Activated T-helper 9 cell treated with anti-CD3 and anti-CD28 coated beads, Interleukin-2, amount 50 U/mL, for 16 hours (primary cell): ENCODE measurements around the gene MGARP.
"Not testable (repeated sequence)": the region's sequence is repeated elsewhere in the genome, so short reads cannot be mapped to it uniquely, and the experiment has no call there.

ENCODE experiments used
- DNase-seq: peaks from one replicate; pipeline ENCODE4 v3.0.0-alpha.2; 2020; ENCODE audit warnings: low read depth

Gene MGARP

DNA sequence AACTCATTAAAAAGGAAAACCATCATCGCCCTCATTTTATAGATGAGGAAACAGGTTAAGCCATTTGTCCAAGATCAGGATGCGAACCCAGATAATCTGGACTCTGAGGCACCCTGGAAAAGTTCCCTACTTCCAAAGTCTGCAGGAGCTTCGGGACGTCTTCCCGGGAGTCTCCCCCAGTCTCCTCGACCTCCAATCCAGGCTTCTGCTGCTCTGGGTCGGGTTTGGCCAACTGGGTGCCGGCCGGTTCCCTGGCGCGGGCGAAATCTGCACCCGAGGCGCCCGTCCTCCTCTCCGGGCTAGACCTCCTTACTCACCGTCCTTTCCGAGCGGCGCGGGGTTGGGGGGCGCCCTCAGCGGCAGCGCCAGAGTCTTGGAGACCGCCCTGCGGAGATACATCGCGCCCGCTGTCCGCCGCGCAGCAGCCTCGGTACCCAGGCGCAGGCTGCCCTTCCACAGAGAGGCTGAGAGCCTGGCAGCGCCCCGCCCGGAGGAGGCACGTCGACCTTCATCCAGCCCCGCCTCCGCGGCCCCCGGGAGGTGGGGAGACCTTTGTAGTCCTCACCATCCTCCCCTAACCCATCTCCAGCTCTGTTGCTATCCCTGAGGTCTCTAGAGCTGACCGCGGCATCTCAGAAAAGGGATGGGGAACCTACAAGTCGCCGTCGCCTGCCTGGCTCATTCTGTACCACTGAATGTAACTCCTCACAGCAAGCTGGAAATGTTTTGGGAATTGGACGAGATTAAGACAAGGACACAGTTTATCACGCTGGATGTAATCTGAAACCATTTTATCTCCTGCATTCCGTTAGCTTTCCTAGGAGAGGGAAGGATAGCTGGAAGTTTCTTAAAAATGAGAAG lies at the start of gene MGARP:
MGARP (minus strand) TSS at position 466 of the 861 bp plus-strand sequence; CDS start at position 399, 67 bp downstream.
- DNase-seq: peak; percentile 13

- DNase-seq: no peak
Measured at GRCh38 chr4:139329665-139330200, 49.7 kb upstream of the MGARP start.

GRCh38 chr4:139324620-139325019 lies 44.6 kb upstream of the MGARP start:
- no peak for DNase-seq

- DNase-seq: not testable (repeated sequence)
Measured at GRCh38 chr4:139322541-139322940, 42.5 kb upstream of the MGARP start.

GRCh38 chr4:139322070-139322469 lies 42.0 kb upstream of the MGARP start:
- DNase-seq: not testable (repeated sequence)

- DNase-seq: no peak
Measured at GRCh38 chr4:139319571-139319970, 39.5 kb upstream of the MGARP start.

DNA sequence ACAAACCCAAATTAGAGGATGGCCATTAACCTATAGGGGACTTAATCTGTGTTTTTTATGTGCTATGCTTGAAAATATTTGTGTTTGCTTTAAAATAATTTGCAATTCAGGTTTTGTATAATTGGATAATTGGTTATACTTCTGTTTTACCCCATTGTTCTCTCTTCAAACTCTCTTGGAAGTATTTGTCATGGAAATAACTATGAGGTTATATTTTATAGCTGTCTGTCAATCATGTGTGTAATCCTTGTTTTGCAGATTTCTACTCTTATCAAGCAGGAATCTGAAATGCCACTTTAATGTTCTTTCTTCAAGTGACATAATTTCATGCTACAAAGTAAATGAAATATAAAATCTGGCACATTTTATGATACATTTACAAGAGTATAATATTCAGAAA lies 37.6 kb upstream of the MGARP start:
- no peak for DNase-seq

GRCh38 chr4:139316733-139317132 lies 36.7 kb upstream of the MGARP start:
- no peak for DNase-seq

- no peak for DNase-seq
Measured at GRCh38 chr4:139315221-139315675, 35.2 kb upstream of the MGARP start.

DNA sequence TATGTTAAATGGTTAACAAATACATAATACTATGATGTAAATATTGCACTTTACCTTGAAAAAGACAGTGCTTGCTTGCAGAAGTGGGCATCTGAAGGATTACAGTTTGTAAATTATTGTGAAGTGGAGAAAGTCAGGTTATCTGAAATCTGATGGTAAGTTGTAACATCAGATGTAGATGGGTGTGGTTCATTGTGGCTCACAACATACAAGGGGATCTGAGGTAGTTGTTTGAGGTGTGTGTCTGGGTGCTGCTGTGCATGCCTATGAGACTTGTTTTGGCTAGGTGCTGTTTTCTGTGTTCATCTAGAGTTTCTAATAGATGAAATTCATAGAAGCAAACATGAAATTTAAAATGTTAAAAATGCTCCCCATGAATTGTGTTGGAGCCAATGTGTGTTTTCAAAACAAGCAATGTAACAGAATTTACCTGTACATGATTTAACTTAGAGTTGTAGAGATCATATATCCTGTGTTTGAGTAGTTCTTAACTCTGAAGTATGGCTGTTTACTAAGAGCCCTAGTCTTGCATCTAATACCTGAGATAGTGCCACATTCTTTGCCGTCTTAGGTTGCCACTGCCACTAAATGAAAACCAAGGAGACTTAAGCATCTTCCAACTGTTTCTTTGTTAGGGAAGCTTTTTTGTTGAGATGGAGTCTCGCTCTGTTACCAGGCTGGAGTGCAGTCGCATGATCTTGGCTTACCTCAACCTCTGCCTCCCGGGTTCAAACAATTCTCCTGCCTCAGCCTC lies 34.2 kb upstream of the MGARP start:
- no peak for DNase-seq

GRCh38 chr4:139313414-139313813 lies 33.4 kb upstream of the MGARP start:
- DNase-seq: not testable (repeated sequence)

GRCh38 chr4:139312552-139313332 lies 32.7 kb upstream of the MGARP start:
- DNase-seq: no peak

GRCh38 chr4:139311909-139312308 lies 31.9 kb upstream of the MGARP start:
- no peak for DNase-seq

- no peak for DNase-seq
Measured at GRCh38 chr4:139304920-139305319, 24.9 kb upstream of the MGARP start.

- peak; percentile 58 for DNase-seq
Measured at GRCh38 chr4:139301821-139302611, 22.0 kb upstream of the MGARP start, which contains the start of gene NDUFC1. TSS of gene NDUFC1 (minus strand) at chr4:139302477. CDS start at chr4:139295798, 6,679 bp downstream.

- DNase-seq: peak; percentile 97
Measured at GRCh38 chr4:139301113-139301820, 21.2 kb upstream of the MGARP start, which contains the start of gene NAA15. TSS of gene NAA15 (plus strand) at chr4:139301505. CDS start at chr4:139301778, 273 bp downstream.

DNA sequence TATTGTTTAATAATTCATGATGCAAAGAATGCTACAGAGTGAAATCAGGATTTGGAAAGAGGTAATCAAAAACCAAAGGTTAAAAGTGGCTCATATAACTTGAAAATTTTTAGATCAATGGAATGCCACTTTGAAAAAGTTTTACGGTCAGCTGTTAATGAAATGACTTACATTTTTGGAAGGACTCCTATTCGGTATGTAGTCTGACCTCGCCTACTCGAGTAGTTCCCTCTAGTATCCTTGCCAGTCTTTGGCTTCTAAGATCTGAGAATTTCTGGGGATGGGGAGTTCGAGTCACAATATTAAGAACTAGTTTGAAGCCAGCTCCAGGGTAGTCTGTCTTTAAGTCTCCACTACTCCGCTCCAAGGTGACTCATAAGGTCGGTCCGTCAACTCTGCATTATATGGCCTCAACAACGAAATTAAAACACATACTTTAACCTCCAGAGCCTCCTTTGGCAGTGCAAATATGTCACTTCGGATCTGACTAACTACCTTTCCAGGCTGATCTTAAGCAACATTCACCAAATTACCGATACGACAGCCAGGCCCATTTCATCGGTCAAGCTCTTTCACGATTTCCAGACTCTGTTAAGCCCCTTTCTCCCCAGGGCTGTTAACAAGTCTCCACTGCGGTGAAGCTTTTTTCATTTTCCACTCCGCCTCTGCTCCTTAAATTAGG lies 20.5 kb upstream of the MGARP start:
- no peak for DNase-seq

- DNase-seq: no peak
Measured at GRCh38 chr4:139299536-139299935, 19.5 kb upstream of the MGARP start.

DNA sequence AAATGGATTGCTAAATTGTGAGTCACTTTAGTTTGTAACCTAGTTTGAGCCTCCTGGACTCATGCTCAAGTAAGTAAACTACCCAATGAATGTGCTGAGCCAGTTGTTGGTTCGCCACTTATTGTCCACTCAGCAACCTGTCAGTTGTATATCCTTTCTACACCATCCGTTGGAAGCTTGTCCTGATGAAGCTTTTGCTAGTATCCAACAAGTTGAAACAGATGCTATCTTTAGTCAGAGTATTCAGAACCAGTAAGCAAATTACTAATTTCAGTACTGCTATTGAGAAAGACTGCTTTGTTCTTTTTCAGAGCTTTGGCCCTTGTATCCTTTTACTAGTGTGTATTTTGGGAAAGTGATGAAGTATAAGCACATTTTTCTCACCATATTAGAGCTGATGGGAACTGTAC lies 17.0 kb upstream of the MGARP start:
- DNase-seq: no peak

DNA sequence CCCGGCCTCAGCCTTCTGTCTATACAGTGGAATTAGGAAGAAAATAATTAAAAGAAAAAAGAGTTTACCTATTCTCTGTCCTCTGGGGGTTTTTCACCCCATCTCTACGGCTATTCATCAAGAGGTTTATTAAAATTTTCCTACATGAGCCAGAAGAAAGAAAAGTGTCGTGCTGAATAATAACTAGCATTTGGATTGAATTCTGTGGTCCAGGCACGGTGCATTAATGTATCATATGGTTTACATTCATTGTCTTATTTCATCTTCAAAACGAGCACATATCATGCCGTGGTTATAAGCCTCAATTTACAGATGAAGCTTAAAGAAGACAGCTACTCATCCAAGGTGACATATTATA lies 15.9 kb upstream of the MGARP start:
- DNase-seq: no peak
